GM23248 (cell line): ENCODE data around the gene ALG2. TPM values are rescaled to one million over a fixed set of nuclear protein-coding genes. Genes with fewer than 3 reads are reported as not detected.

Source experiments
- DNase-seq: peaks from one replicate; pipeline ENCODE4 v3.0.0-alpha.2; 2015
- H2AFZ ChIP-seq: fragments of 200-600 bp; sonication (generic); 2 replicates; pipeline ENCODE4 v1.6.1; 2016; ENCODE audit warnings: antibody characterized with exemption
- H3F3A ChIP-seq: fragments of 200-600 bp; sonication (generic); 2 replicates; pipeline ENCODE4 v1.6.1; 2016; ENCODE audit warnings: mild to moderate bottlenecking, antibody characterized with exemption, mixed run types; ENCODE audit not compliant: insufficient read depth
- H3K27ac ChIP-seq: fragments of 200-600 bp; sonication (generic); 2 replicates; pipeline ENCODE4 v1.5.1; 2016; ENCODE audit warnings: mild to moderate bottlenecking
- H3K27me3 ChIP-seq: fragments of 200-600 bp; sonication (generic); replicated peaks from 2 replicates; pipeline ENCODE4 v1.6.1; 2016; ENCODE audit warnings: mild to moderate bottlenecking; ENCODE audit not compliant: insufficient read depth
- H3K36me3 ChIP-seq: fragments of 200-600 bp; sonication (generic); 2 replicates; pipeline ENCODE4 v1.6.1; 2016; ENCODE audit warnings: low read depth, mild to moderate bottlenecking
- H3K4me1 ChIP-seq: fragments of 200-600 bp; sonication (generic); 2 replicates; pipeline ENCODE4 v1.6.1; 2016; ENCODE audit warnings: mild to moderate bottlenecking; ENCODE audit not compliant: insufficient read depth
- H3K4me2 ChIP-seq: fragments of 200-600 bp; sonication (generic); one replicate; pipeline ENCODE4 v1.6.1; 2016; ENCODE audit warnings: mild to moderate bottlenecking; ENCODE audit not compliant: unreplicated experiment
- H3K4me3 ChIP-seq: fragments of 200-600 bp; sonication (generic); 2 replicates; pipeline ENCODE4 v1.5.1; 2016; ENCODE audit warnings: mild to moderate bottlenecking
- H3K79me2 ChIP-seq: fragments of 200-600 bp; sonication (generic); 2 replicates; pipeline ENCODE4 v1.6.1; 2016; ENCODE audit warnings: mild to moderate bottlenecking; ENCODE audit not compliant: insufficient read depth
- H3K9ac ChIP-seq: fragments of 200-600 bp; sonication (generic); 2 replicates; pipeline ENCODE4 v1.6.1; 2016; ENCODE audit warnings: mild to moderate bottlenecking
- H3K9me2 ChIP-seq: fragments of 200-600 bp; sonication (generic); 2 replicates; pipeline ENCODE4 v1.6.1; 2016; ENCODE audit warnings: mixed run types, mild to moderate bottlenecking, moderate library complexity; ENCODE audit not compliant: insufficient read depth
- H3K9me3 ChIP-seq: fragments of 200-600 bp; sonication (generic); one replicate; pipeline ENCODE4 v1.6.1; 2017; ENCODE audit warnings: low read depth
- H4K20me1 ChIP-seq: fragments of 200-600 bp; sonication (generic); 2 replicates; pipeline ENCODE4 v1.6.0; 2016; ENCODE audit not compliant: insufficient read depth
- EZH2 ChIP-seq: fragments of 200-600 bp; sonication (generic); IDR thresholded peaks from 2 replicates; pipeline ENCODE4 v1.6.1; 2018; ENCODE audit warnings: antibody characterized with exemption, mild to moderate bottlenecking; ENCODE audit not compliant: insufficient read depth, poor library complexity, severe bottlenecking
- EZH2phosphoT487 ChIP-seq: fragments of 200-600 bp; sonication (generic); IDR thresholded peaks from 2 replicates; pipeline ENCODE4 v1.6.1; 2018; ENCODE audit warnings: antibody characterized with exemption, moderate library complexity, mild to moderate bottlenecking, low read depth; ENCODE audit not compliant: insufficient read depth
- whole genome bisulfite sequencing, 2 experiments: methylation state at CpG; one replicate each; pipeline ENCODE4 v1.1.6; 2015 to 2017; ENCODE audit warnings: low lambda C conversion rate in 2 of 2, low coverage in 1 of 2; ENCODE audit errors: missing lambda C conversion rate in 2 of 2; 5-methylcytosine and 5-hydroxymethylcytosine counted together
- in situ Hi-C: fragments of 300-500 bp; cut with MboI; formaldehyde crosslinking; loops from 2 replicates; pipeline ENCODE4 v1.15.0; 2020
- polyA plus RNA-seq: library from polyadenylated mRNA; unstranded; fragments of >200 nt; fragmentation: Nextera tagmentation; extraction: Ambion mirVana; gene quantifications from 2 replicates; pipeline ENCODE4 v1.2.1, GENCODE V29; 2016
- total RNA-seq: library from RNA; depleted of rRNA; stranded (reverse); fragments of >200 nt; shearing (Covaris generic); gene quantifications from 2 replicates; pipeline ENCODE4 v1.2.3, GENCODE V29; 2014

Gene ALG2
- total and polyA plus RNA-seq, 2 experiments from 2014 or later, result 59.5 to 65.8 TPM

DNA sequence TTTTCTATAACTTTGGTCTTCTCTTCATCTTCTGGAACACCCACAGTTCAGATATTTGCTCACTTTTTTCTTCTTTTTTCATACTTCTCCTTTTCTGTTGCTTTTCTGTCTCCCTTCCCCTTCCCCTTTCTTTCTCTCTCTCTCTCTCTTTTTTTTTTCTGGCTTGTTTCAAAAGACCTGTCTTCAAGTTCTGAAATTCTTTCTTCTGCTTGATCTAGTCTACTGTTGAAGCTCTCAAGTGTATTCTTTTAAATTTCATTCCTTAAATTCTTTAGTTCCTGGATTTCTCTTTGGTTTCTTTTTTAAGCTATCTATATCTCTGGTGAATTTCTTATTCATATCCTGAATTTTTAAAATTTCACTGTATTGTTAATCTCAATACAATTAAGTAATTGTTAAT lies 11.2 kb downstream of the ALG2 start:
- H3K9ac ChIP-seq, result no peak overlapping the region
- no peak overlapping the region for H3K4me2 ChIP-seq
- H3K27ac ChIP-seq, result no peak overlapping the region
- DNase-seq, result no peak
- no peak overlapping the region for H3K4me3 ChIP-seq
- H3K9me3 ChIP-seq, result no peaks in the 10 kb centered on the region
- no peaks in the 10 kb centered on the region for H3K27me3 ChIP-seq
- H3K4me1 ChIP-seq, result no peaks in the 10 kb centered on the region
- no peaks in the 10 kb centered on the region for H3F3A ChIP-seq
- H2AFZ ChIP-seq, result no peak overlapping the region
- in situ Hi-C loops, result no loop called here
- no peaks in the 10 kb centered on the region for H3K9me2 ChIP-seq
- TF ChIP-seq EZH2phosphoT487, result no peak
- no peak for TF ChIP-seq EZH2
- peaks cover 10% of the 10 kb centered on the region for H3K79me2 ChIP-seq
- H4K20me1 ChIP-seq, result no peaks in the 10 kb centered on the region
- H3K36me3 ChIP-seq, result no peaks in the 10 kb centered on the region; the same call in 1 of the 2 replicates

DNA sequence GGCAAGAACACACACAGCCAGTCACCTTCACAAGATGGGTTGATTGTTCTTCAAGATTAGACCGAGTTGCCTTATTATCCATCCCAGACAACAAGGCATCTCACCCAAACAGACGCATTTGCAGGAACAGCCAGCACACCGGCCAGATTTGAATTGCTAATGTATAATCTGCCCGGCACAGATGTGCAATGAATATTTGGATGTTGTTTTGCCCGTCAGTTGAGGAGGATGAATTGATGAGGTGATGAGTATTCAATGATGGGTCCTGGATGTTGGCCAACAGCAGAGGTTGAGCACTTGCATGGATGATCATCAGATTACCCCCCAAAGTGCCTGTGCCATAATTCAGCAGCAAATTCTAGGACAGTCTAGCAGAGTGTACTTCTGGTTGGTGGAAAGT lies 20.1 kb downstream of the ALG2 start:
- Histone ChIP-seq H3F3A (no peaks in the 10 kb centered on the region), H3K4me1 (no peaks in the 10 kb centered on the region), H3K9ac (no peak overlapping the region), H3K27me3 (no peaks in the 10 kb centered on the region), H3K9me2 (no peaks in the 10 kb centered on the region), H3K9me3 (no peaks in the 10 kb centered on the region), H3K4me2 (no peak overlapping the region), H2AFZ (no peak overlapping the region), H4K20me1 (no peaks in the 10 kb centered on the region), H3K27ac (no peak overlapping the region), H3K4me3 (no peak overlapping the region), H3K36me3 (no peaks in the 10 kb centered on the region), H3K79me2 (no peaks in the 10 kb centered on the region)
- in situ Hi-C loops, result no loop called here
- no peak for DNase-seq
- 66 to 67% methylated on average over 5 of the region's 5 CpGs for WGBS, 2 experiments
- TF ChIP-seq EZH2, result no peak
- no peak for TF ChIP-seq EZH2phosphoT487

DNA sequence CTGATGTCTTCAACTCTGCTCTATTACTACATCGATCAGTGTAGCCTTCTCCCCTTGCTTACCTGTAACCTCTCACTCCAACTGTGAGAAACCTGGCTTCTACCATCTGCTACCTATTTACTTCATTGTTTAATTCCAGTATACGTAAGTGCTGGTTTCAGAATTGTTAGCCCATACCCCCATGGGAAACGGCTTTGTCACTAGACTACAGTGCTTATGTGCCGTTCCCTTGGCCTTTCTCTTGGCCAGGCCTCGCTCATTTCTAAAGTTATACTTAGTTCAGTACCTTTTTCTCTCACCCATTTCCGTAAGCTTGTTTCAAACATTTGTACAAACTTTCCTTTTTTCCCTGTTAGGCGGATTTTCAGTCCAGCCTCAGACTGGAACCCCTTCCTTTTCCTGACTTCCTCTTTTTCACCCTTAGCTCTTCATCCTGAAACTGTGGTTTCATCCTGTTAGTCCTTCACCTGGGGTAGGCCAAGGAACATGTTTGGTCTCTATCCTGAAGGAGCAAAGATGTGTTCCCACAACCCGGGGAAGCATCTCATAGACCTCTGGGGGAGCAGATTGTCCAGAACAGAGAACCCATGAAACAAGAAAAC lies 21.7 kb downstream of the ALG2 start:
- Histone ChIP-seq H3K9ac (no peak overlapping the region), H3K4me3 (no peak overlapping the region), H4K20me1 (no peaks in the 10 kb centered on the region), H3K36me3 (no peaks in the 10 kb centered on the region), H3K27ac (no peak overlapping the region), H3F3A (no peaks in the 10 kb centered on the region), H3K9me2 (no peaks in the 10 kb centered on the region), H3K9me3 (no peaks in the 10 kb centered on the region), H3K27me3 (no peaks in the 10 kb centered on the region), H2AFZ (no peak overlapping the region), H3K4me2 (no peak overlapping the region), H3K4me1 (no peaks in the 10 kb centered on the region), H3K79me2 (no peaks in the 10 kb centered on the region)
- WGBS, 2 experiments, result 86 to 90% methylated on average over 8 of the region's 8 CpGs
- no peak for DNase-seq
- in situ Hi-C loops, result loop anchor here (25.0 kb wide), 1 partner anchor 1012 kb away; no protein-coding TSS in a partner anchor
- TF ChIP-seq EZH2phosphoT487, result no peak
- no peak for TF ChIP-seq EZH2

- no peaks in the 10 kb centered on the region for H3K27me3 ChIP-seq
- no peak overlapping the region for H3K4me2 ChIP-seq
- no peak overlapping the region for H2AFZ ChIP-seq
- no peak overlapping the region for H3K9ac ChIP-seq
- DNase-seq, result no peak
- H3K79me2 ChIP-seq, result no peaks in the 10 kb centered on the region
- no peak overlapping the region for H3K27ac ChIP-seq
- H3K36me3 ChIP-seq, result no peaks in the 10 kb centered on the region
- H3K9me2 ChIP-seq, result no peaks in the 10 kb centered on the region
- H3F3A ChIP-seq, result peaks cover 6% of the 10 kb centered on the region
- in situ Hi-C loops, result loop anchor here (25.0 kb wide), 1 partner anchor 1014 kb away; no protein-coding TSS in a partner anchor
- H3K9me3 ChIP-seq, result no peaks in the 10 kb centered on the region
- no peaks in the 10 kb centered on the region; the same call in 1 of the 2 replicates for H3K4me1 ChIP-seq
- WGBS, 2 experiments, result 67 to 73% methylated on average over 9 of the region's 9 CpGs
- H4K20me1 ChIP-seq, result no peaks in the 10 kb centered on the region
- no peak overlapping the region for H3K4me3 ChIP-seq
- no peak for TF ChIP-seq EZH2phosphoT487
- TF ChIP-seq EZH2, result no peak
These were observed 23.8 kb downstream of the ALG2 start for GRCh38 chr9:99197987-99198386.
